HUES64 (cell line): ENCODE data around the gene EIF3CL. TPM values are rescaled to one million over a fixed set of nuclear protein-coding genes. Genes with fewer than 3 reads are reported as not detected.
"Not testable (repeated sequence)": the region's sequence is repeated elsewhere in the genome, so short reads cannot be mapped to it uniquely, and the experiment has no call there.

Experiments
- H3K27ac ChIP-seq: 2 replicates; pipeline ENCODE4 v1.7.0; 2013; ENCODE audit warnings: low read depth, low read length, inconsistent platforms
- H3K27me3 ChIP-seq: 2 replicates; pipeline ENCODE4 v1.6.1; 2013; ENCODE audit warnings: mild to moderate bottlenecking, low read length; ENCODE audit not compliant: insufficient read depth
- H3K36me3 ChIP-seq: 2 replicates; pipeline ENCODE4 v1.6.1; 2013; ENCODE audit warnings: mild to moderate bottlenecking, low read length; ENCODE audit not compliant: insufficient read depth
- H3K4me1 ChIP-seq: 2 replicates; pipeline ENCODE4 v1.6.1; 2013; ENCODE audit warnings: mild to moderate bottlenecking, low read length, moderate library complexity; ENCODE audit not compliant: insufficient read depth
- H3K4me3 ChIP-seq: 2 replicates; pipeline ENCODE4 v1.5.1; 2013; ENCODE audit warnings: mild to moderate bottlenecking, low read length, moderate library complexity
- H3K9ac ChIP-seq: 2 replicates; pipeline ENCODE4 v1.6.1; 2013; ENCODE audit warnings: mild to moderate bottlenecking, low read depth, low read length
- H3K9me3 ChIP-seq: 2 replicates; pipeline ENCODE4 v1.6.1; 2013; ENCODE audit warnings: low read depth, low read length; ENCODE audit not compliant: insufficient read depth
- WGBS: fragments of 150-250, 120-280 bp; methylation state at CpG from one replicate; pipeline ENCODE4 v1.1.7; 2013; ENCODE audit warnings: missing lambda C conversion rate; 5-methylcytosine and 5-hydroxymethylcytosine counted together
- polyA plus RNA-seq, 2 experiments: library from polyadenylated mRNA; stranded (reverse); fragments of 50-300 nt; gene quantifications; one replicate each; pipeline ENCODE4 v1.2.3, GENCODE V29; 2013

The EIF3CL gene, protein sequence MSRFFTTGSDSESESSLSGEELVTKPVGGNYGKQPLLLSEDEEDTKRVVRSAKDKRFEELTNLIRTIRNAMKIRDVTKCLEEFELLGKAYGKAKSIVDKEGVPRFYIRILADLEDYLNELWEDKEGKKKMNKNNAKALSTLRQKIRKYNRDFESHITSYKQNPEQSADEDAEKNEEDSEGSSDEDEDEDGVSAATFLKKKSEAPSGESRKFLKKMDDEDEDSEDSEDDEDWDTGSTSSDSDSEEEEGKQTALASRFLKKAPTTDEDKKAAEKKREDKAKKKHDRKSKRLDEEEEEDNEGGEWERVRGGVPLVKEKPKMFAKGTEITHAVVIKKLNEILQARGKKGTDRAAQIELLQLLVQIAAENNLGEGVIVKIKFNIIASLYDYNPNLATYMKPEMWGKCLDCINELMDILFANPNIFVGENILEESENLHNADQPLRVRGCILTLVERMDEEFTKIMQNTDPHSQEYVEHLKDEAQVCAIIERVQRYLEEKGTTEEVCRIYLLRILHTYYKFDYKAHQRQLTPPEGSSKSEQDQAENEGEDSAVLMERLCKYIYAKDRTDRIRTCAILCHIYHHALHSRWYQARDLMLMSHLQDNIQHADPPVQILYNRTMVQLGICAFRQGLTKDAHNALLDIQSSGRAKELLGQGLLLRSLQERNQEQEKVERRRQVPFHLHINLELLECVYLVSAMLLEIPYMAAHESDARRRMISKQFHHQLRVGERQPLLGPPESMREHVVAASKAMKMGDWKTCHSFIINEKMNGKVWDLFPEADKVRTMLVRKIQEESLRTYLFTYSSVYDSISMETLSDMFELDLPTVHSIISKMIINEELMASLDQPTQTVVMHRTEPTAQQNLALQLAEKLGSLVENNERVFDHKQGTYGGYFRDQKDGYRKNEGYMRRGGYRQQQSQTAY
- polyA plus RNA-seq (2013, experiment 1 of 2), result 195 TPM
- polyA plus RNA-seq (2013, experiment 2 of 2), result 138 TPM

DNA sequence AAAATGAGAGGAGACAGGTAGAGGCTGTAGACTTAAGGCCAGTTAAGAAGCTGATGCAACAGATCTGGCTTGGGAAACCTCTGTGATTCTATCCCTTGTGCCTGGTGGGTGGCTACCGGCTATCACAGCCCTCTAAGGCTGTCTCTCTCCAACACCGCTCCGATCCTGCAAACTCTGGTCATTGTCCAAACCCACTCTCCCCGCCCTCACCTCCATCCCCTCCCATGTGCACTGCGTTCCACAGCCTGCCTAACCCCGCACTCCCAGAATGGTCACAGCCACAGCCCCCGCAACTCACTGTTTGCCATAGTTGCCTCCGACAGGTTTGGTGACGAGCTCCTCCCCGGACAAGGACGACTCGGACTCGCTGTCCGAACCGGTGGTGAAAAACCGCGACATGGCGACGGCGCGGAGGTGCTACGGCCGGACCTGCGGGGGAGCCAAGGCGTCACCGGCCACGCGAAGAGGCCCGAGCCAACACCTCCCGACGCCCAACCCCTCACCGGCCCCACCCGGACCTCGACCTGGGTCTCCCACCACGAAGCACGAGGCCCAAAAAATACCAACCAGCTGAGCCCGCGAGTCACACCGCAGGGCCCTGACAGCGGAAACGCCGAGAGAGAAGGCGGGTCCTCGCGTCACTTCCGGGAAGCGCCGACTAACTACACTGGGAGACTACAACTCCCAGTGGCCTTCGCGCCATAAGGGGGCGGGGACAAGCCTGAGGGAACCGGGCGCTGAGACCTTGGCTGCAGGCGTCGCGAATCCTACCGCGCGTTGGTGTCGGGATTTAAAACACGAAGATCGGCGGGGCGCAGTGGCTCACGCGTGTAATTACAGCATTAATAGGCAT is at the start of gene EIF3CL:
EIF3CL (minus strand) TSS at position 622 of the 853 bp plus-strand sequence; CDS start at position 399, 223 bp downstream.
- not testable (repeated sequence) for H3K27ac ChIP-seq, H3K27me3 ChIP-seq, H3K4me1 ChIP-seq, H3K9me3 ChIP-seq, H3K36me3 ChIP-seq, H3K9ac ChIP-seq
- WGBS, result no CpG with 5 or more reads among the region's 66 CpGs
- peak within 1 kb of the TSS; percentile 47 for H3K4me3 ChIP-seq

GRCh38 chr16:28447081-28447480 is 43.4 kb upstream of the EIF3CL start:
- WGBS, result no CpG with 5 or more reads among the region's 6 CpGs
- H3K36me3 ChIP-seq, H3K27me3 ChIP-seq, H3K4me1 ChIP-seq, H3K9ac ChIP-seq, H3K27ac ChIP-seq, H3K9me3 ChIP-seq, H3K4me3 ChIP-seq: not testable (repeated sequence)

DNA sequence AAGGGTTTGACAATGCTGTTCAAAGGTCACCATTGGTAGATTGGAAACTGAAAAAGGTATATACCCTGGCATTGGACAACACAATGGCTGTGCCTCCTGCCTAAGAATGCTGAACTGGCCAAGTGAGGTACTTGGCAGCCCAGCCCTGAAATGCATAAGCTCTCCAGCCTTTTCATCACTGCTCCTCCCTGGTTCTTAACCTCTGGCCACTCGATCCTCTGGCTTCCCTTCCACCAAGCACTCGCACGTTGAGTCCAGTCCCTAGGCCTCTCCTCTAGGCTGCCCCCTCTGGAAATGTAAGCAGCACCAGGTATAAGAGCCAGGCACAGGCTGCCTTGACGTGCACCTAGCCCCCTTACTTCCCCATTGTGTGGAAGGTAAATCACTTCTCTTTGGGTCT is 42.7 kb upstream of the EIF3CL start:
- not testable (repeated sequence) for H3K27me3 ChIP-seq, H3K27ac ChIP-seq, H3K36me3 ChIP-seq, H3K9me3 ChIP-seq, H3K4me1 ChIP-seq, H3K9ac ChIP-seq, H3K4me3 ChIP-seq
- no CpG with 5 or more reads among the region's 4 CpGs for WGBS

DNA sequence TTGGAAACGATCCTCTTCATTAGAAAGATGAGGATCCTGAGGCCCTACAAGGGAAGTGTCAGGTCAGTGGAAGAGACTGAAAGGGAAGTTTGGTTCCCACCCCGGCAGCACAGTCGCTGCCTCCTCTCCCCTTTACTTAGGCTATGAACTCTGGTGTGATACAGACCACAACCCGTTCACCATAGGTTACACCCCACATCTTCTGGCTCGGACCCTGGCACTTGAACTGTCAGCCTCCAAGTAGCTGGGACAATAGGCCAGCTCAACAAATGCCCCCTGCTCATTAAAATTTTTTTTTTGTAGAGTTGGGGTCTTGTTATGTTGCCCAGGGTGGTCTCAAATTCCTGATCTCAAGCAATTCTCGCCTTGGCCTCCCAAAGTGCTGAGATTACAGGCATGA is 40.3 kb upstream of the EIF3CL start:
- H3K36me3 ChIP-seq, H3K4me1 ChIP-seq, H3K4me3 ChIP-seq, H3K27ac ChIP-seq, H3K9me3 ChIP-seq, H3K9ac ChIP-seq, H3K27me3 ChIP-seq: not testable (repeated sequence)
- WGBS, result 81% methylated on average over 3 of the region's 6 CpGs

DNA sequence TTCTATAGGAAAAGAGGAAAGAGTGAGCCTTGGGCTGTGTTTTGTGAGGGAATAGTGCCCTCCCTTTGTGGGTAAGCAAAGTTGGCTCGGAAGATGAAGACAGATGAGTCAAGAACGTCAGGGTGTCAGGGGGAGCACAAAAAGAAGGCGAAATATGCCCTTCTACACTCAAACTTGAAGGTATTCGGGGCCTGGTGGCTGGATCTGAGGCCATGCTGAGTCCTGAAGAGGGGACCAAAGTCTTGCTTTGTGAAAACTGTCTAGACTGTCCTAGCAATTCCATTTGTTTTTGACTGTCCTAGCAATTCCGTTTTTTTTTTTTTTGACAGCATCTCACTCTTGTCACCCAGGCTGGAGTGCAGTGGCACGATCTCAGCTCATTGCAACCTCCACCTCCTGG is 35.3 kb upstream of the EIF3CL start:
- not testable (repeated sequence) for H3K4me1 ChIP-seq, H3K9ac ChIP-seq, H3K27ac ChIP-seq, H3K4me3 ChIP-seq, H3K27me3 ChIP-seq, H3K9me3 ChIP-seq, H3K36me3 ChIP-seq
- WGBS, result no CpG with 5 or more reads among the region's 6 CpGs

DNA sequence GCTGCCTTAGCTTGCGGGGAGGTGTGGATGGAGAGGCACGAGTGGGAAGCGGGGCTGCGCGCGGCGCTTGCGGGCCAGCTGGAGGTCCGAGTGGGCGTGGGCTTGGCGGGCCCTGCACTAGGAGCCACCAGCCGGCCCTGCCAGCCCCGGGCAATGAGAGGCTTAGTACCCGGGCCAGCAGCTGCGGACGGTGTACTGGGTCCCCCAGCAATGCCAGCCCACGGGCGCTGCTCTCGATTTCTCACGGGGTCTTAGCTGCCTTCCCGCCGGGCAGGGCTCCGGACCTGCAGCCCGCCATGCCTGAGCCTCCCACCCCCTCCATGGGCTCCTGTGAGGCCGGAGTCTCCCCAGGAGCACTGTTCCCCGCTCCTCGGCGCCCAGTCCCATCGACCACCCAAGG is 31.7 kb upstream of the EIF3CL start:
- H3K9me3 ChIP-seq, H3K4me3 ChIP-seq, H3K27me3 ChIP-seq, H3K4me1 ChIP-seq, H3K9ac ChIP-seq, H3K36me3 ChIP-seq, H3K27ac ChIP-seq: not testable (repeated sequence)
- 99% methylated on average over 12 of the region's 29 CpGs for WGBS

DNA sequence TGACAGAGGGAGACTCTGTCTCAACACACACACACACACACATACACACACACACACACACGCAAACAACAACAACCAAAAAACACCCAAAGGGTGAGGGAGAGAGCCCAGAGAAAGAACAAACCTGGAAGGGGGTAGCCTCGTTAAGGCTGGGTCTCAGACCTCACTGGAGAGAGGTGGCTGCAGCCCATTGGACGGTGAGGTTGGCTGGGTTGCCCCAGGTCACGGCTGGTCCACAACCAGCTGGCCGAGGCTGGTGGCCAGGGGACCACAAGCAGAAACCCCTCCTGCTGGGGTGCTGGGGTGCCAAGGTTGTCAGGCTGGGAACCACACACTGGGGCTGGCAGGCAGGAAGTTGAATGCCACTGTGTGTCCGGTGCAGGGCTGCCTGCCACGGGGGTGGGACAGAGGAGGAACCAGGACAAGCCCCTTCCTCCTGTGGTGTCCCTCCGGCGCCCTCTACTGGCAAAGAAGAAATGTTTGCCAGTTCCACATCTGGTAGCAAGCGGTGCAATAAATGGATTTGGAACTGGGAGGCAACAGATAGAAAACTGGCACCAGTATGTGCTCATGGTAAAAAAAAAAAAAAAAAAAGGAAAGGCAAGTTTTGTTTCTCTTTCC is 22.5 kb upstream of the EIF3CL start:
- not testable (repeated sequence) for H3K9ac ChIP-seq, H3K4me3 ChIP-seq, H3K27me3 ChIP-seq, H3K27ac ChIP-seq, H3K4me1 ChIP-seq, H3K36me3 ChIP-seq, H3K9me3 ChIP-seq
- no CpG with 5 or more reads among the region's 10 CpGs for WGBS

DNA sequence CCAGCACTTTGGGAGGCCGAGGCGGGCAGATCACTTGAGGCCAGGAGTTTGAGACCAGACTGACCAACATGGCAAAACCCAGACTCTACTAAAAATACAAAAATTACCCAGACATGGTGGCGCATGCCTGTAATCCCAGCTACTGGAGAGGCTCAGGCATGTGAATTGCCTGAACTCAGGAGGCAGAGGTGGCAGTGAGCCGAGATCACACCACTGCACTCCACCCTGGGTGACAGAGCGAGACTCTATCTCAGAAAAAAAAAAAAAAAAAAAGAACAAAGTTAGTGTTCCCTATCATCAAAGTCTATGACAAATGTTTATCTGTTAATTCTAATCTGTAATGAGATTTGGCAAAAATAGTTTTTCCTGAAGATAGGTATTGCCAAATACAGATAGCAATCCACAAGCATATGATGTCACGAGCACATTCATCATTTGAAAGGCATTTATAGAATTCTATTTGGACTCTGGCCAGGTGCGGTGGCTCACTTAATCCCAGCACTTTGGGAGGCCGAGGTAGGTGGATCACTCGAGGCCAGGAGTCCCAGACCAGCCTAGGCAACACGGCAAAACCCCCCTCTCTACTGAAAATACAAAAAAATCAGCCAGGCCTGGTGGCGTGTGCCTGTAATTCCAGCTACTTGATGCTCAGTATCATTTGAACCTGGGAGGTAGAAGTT is 17.6 kb upstream of the EIF3CL start:
- H3K36me3 ChIP-seq, H3K9ac ChIP-seq, H3K4me1 ChIP-seq, H3K9me3 ChIP-seq, H3K4me3 ChIP-seq, H3K27me3 ChIP-seq, H3K27ac ChIP-seq: not testable (repeated sequence)
- no CpG with 5 or more reads among the region's 11 CpGs for WGBS

GRCh38 chr16:28417033-28417432 is 13.4 kb upstream of the EIF3CL start:
- H3K27me3 ChIP-seq, result not testable (repeated sequence)

DNA sequence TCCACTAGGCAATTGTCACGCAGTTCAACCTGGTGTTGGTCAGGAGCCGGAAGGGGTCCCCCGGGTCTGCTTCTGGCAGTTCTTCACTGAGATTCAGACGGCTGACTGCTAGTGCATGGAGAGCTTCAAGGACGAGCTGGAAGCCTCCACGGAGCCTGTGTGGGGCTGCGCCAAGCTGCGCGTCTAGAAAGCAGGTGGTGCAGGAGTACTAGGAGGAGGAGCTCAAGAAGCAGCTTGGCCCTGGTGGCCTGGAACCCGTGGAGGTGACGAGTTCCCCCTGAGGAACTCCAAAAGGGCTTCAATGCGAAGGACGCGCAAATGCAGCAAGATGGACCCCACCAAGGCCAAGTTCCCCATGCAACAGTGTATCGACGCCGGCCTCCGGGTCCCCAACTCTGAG is 10.9 kb upstream of the EIF3CL start:
- H3K9me3 ChIP-seq, H3K36me3 ChIP-seq, H3K27me3 ChIP-seq, H3K4me3 ChIP-seq, H3K27ac ChIP-seq, H3K9ac ChIP-seq, H3K4me1 ChIP-seq: not testable (repeated sequence)
- 95% methylated on average over 14 of the region's 18 CpGs for WGBS

More at GRCh38 chr16:28417033-28417432, 13.4 kb upstream of the EIF3CL start:
- H3K9ac ChIP-seq, H3K9me3 ChIP-seq, H3K27ac ChIP-seq, H3K4me3 ChIP-seq, H3K36me3 ChIP-seq, H3K4me1 ChIP-seq: not testable (repeated sequence)
- 96% methylated on average over 16 of the region's 30 CpGs for WGBS
